ENCODE results near the gene TMEM184B. TPM values are rescaled to one million over a fixed set of nuclear protein-coding genes. Genes with fewer than 3 reads are reported as not detected.

The TMEM184B gene
- total and polyA plus RNA-seq, 8 donors, result 11.6 to 30.5 (median 18.6) TPM

DNA sequence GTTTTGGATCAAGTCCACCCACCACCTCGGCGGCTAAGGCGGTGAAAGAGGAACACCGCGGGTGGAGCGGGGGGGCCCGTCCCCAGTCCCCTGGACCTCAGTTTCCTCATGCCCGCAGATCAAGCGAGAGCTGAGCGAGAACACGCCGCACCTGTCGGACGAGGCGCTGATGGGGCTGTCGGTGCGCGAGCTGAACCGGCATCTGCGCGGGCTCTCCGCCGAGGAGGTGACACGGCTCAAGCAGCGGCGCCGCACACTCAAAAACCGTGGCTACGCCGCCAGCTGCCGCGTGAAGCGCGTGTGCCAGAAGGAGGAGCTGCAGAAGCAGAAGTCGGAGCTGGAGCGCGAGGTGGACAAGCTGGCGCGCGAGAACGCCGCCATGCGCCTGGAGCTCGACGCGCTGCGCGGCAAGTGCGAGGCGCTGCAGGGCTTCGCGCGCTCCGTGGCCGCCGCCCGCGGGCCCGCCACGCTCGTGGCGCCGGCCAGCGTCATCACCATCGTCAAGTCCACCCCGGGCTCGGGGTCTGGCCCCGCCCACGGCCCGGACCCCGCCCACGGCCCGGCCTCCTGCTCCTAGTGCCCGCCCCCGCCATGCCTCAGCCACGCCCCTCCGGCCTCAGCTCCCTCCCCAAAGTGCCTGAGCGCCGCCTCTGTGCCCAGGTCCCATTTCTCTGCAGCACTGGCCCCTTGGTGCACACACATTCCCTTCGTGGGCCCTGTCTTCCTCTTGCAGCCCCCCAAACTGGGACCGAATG, 58.3 kb downstream of the TMEM184B start:
- H3K4me1 ChIP-seq, result peaks cover 0 to 18% (median 0%) of the 10 kb centered on the region in 3 donors
- DNase-seq (peak in 5 of 6 donors; percentile 41 to 75 (median 64)), ATAC-seq (peak; percentile 31 to 66 (median 49)), FAIRE-seq (no peak)
- no peak for TF ChIP-seq CTCF (IDR thresholded peaks at IDR 0.05)
- no peaks in the 10 kb centered on the region for H3K27me3 ChIP-seq
- 27 to 34% methylated on average over 80 to 81 of the region's 81 CpGs for WGBS, 2 donors
- no peaks in the 10 kb centered on the region for H3K9me3 ChIP-seq
- intact Hi-C loops (cut with DNase I), result no loop called here
- peak overlapping the region in 2 of 4 donors; percentile 4 to 27 for H3K4me3 ChIP-seq
- no peaks in the 10 kb centered on the region for H3K36me3 ChIP-seq
- H3K27ac ChIP-seq, result peak overlapping the region in 1 of 4 donors; percentile 13

DNA sequence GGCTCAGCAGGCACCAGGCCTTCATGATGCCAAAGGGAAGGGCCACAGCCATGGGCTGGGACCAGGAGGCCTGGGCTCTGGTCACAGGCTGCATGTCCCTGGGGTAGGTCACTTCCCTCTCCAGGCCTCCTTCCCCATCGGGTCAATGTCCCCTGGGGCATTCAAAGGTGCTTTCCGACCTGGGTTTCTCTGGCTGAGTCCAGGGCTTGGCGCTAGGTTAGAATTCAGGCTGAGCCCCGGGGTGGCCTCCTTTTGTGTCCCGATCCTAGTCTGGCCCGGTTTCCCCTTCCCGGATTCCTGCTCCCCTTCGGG, 58.9 kb downstream of the TMEM184B start:
- intact Hi-C loops (cut with DNase I), result no loop called here
- peaks cover 0 to 17% (median 0%) of the 10 kb centered on the region in 3 donors for H3K4me1 ChIP-seq
- 50 to 53% methylated on average over 8 of the region's 8 CpGs for WGBS, 2 donors
- H3K9me3 ChIP-seq, result no peaks in the 10 kb centered on the region
- H3K27me3 ChIP-seq, result no peaks in the 10 kb centered on the region
- DNase-seq, result no peak
- no peaks in the 10 kb centered on the region for H3K36me3 ChIP-seq
- H3K4me3 ChIP-seq, result peak overlapping the region in 1 of 4 donors; percentile 27
- TF ChIP-seq CTCF (IDR thresholded peaks at IDR 0.05), result no peak
- no peak for FAIRE-seq
- peak overlapping the region in 1 of 4 donors; percentile 13 for H3K27ac ChIP-seq
- ATAC-seq, result peak in 2 of 4 donors; percentile 7 to 14

GRCh38 chr22:38213319-38213989, 59.4 kb downstream of the TMEM184B start:
- no peak for FAIRE-seq
- intact Hi-C loops (cut with DNase I), result no loop called here
- Histone ChIP-seq H3K36me3 (no peaks in the 10 kb centered on the region), H3K27me3 (no peaks in the 10 kb centered on the region), H3K4me3 (no peak overlapping the region), H3K4me1 (peaks cover 0 to 13% (median 0%) of the 10 kb centered on the region in 3 donors), H3K27ac (peak overlapping the region in 1 of 4 donors; percentile 13), H3K9me3 (no peaks in the 10 kb centered on the region)
- WGBS, 2 donors, result 92 to 94% methylated on average over 6 of the region's 6 CpGs
- DNase-seq, result no peak
- no peak for TF ChIP-seq CTCF (IDR thresholded peaks at IDR 0.05)
- ATAC-seq, result no peak

- H3K9me3 ChIP-seq, result no peaks in the 10 kb centered on the region
- no peak overlapping the region for H3K27ac ChIP-seq
- TF ChIP-seq CTCF (IDR thresholded peaks at IDR 0.05), result no peak
- H3K4me1 ChIP-seq, result peaks cover 0 to 6% (median 0%) of the 10 kb centered on the region in 3 donors
- no peak for ATAC-seq
- 62 to 70% methylated on average over 2 of the region's 2 CpGs for WGBS, 2 donors
- FAIRE-seq, result no peak
- no peak for DNase-seq
- intact Hi-C loops (cut with DNase I), result no loop called here
- H3K27me3 ChIP-seq, result no peaks in the 10 kb centered on the region
- H3K4me3 ChIP-seq, result no peak overlapping the region
- H3K36me3 ChIP-seq, result no peaks in the 10 kb centered on the region
Observed at GRCh38 chr22:38212442-38212841, 60.4 kb downstream of the TMEM184B start.

DNA sequence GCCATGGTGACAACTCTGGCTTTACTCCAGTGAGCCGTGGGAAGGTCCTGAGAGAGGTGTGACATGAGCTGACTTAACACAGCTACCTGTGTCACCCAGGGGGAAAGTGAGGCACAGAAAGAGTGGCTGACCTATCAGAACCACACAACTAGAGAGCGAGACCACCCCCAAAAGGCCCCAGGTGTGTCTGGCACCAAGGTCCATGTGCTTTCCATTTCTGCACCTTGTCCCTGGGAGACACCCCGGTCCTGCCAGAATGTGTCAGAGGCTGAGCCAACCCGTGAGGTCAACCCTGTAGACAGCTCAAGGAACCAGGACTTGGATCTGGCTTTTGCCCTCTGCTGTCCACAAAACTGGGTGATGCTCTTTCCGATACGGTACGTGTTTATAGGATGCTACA, 61.3 kb downstream of the TMEM184B start:
- Histone ChIP-seq H3K27ac (no peak overlapping the region), H3K9me3 (no peaks in the 10 kb centered on the region), H3K4me1 (peaks cover 0 to 6% (median 0%) of the 10 kb centered on the region in 3 donors), H3K27me3 (no peaks in the 10 kb centered on the region), H3K4me3 (no peak overlapping the region), H3K36me3 (no peaks in the 10 kb centered on the region)
- 91 to 96% methylated on average over 7 of the region's 7 CpGs for WGBS, 2 donors
- DNase-seq (no peak), FAIRE-seq (no peak), ATAC-seq (no peak)
- TF ChIP-seq CTCF (IDR thresholded peaks at IDR 0.05), result no peak
- intact Hi-C loops (cut with DNase I), result no loop called here

Measured in pancreas (tissue), 10 donors.